ENCODE results near the gene RNF152. TPM values are rescaled to one million over a fixed set of nuclear protein-coding genes. Genes with fewer than 3 reads are reported as not detected.
A peak's percentile ranks its signal among the peaks of the same experiment; 100 is the strongest.
"Not testable (repeated sequence)": the region's sequence is repeated elsewhere in the genome, so short reads cannot be mapped to it uniquely, and the experiment has no call there.

RNF152 gene
- total and polyA plus RNA-seq, 4 donors, result 21.2 to 58.2 (median 31.3) TPM

GRCh38 chr18:61815885-61816470 lies 76.8 kb downstream of the RNF152 start:
- WGBS (ENCODE audit: insufficient coverage), result 92% methylated on average over 29 of the region's 29 CpGs
- DNase-seq (ENCODE audit: low read depth in 4 of 6, low spot score in 6 of 6), result no peak
- H3K27me3 ChIP-seq (ENCODE audit: control insufficient read depth, insufficient read depth, low read length), result no peaks in the 10 kb centered on the region

GRCh38 chr18:61808286-61808685 lies 84.5 kb downstream of the RNF152 start:
- DNase-seq (ENCODE audit: low read depth in 4 of 6, low spot score in 6 of 6), result peak in 1 of 6 donors; percentile 10
- no CpG with 5 or more reads among the region's 3 CpGs for WGBS (ENCODE audit: insufficient coverage)
- no peaks in the 10 kb centered on the region for H3K4me1 ChIP-seq (ENCODE audit: control insufficient read depth, insufficient read depth, low read length)

More at GRCh38 chr18:61815885-61816470, 76.8 kb downstream of the RNF152 start:
- Histone ChIP-seq H3K4me1 (ENCODE audit: control insufficient read depth, insufficient read depth, low read length) (no peaks in the 10 kb centered on the region), H3K4me3 (ENCODE audit: low read depth, low read length) (no peak overlapping the region), H3K36me3 (ENCODE audit: control insufficient read depth, insufficient read depth, low read length) (peaks cover 10% of the 10 kb centered on the region), H3K9me3 (ENCODE audit: control insufficient read depth, insufficient read depth, low read length) (no peaks in the 10 kb centered on the region), H3K27ac (ENCODE audit: low read depth, low read length) (no peak overlapping the region)

GRCh38 chr18:61803393-61803792 lies 89.4 kb downstream of the RNF152 start:
- DNase-seq (ENCODE audit: low read depth in 4 of 6, low spot score in 6 of 6), result no peak
- no peak overlapping the region for H3K27ac ChIP-seq (ENCODE audit: low read depth, low read length)
- no peaks in the 10 kb centered on the region for H3K27me3 ChIP-seq (ENCODE audit: control insufficient read depth, insufficient read depth, low read length)
- H3K9me3 ChIP-seq (ENCODE audit: control insufficient read depth, insufficient read depth, low read length), result no peaks in the 10 kb centered on the region
- no peaks in the 10 kb centered on the region for H3K36me3 ChIP-seq (ENCODE audit: control insufficient read depth, insufficient read depth, low read length)
- H3K4me1 ChIP-seq (ENCODE audit: control insufficient read depth, insufficient read depth, low read length), result no peaks in the 10 kb centered on the region
- no peak overlapping the region for H3K4me3 ChIP-seq (ENCODE audit: low read depth, low read length)
- WGBS (ENCODE audit: insufficient coverage), result 20% methylated on average over 1 of the region's 2 CpGs

More at GRCh38 chr18:61808286-61808685, 84.5 kb downstream of the RNF152 start:
- H3K9me3 ChIP-seq (ENCODE audit: control insufficient read depth, insufficient read depth, low read length), result no peaks in the 10 kb centered on the region
- H3K27me3 ChIP-seq (ENCODE audit: control insufficient read depth, insufficient read depth, low read length), result no peaks in the 10 kb centered on the region
- no peak overlapping the region for H3K4me3 ChIP-seq (ENCODE audit: low read depth, low read length)
- no peak overlapping the region for H3K27ac ChIP-seq (ENCODE audit: low read depth, low read length)
- no peaks in the 10 kb centered on the region for H3K36me3 ChIP-seq (ENCODE audit: control insufficient read depth, insufficient read depth, low read length)

GRCh38 chr18:61797696-61798590 lies 94.9 kb downstream of the RNF152 start:
- no peak overlapping the region for H3K27ac ChIP-seq (ENCODE audit: low read depth, low read length)

GRCh38 chr18:61791031-61791430 lies 101.8 kb downstream of the RNF152 start:
- no CpG with 5 or more reads among the region's 3 CpGs for WGBS (ENCODE audit: insufficient coverage)
- Histone ChIP-seq H3K36me3 (ENCODE audit: control insufficient read depth, insufficient read depth, low read length) (no peaks in the 10 kb centered on the region), H3K4me3 (ENCODE audit: low read depth, low read length) (no peak overlapping the region), H3K27ac (ENCODE audit: low read depth, low read length) (no peak overlapping the region), H3K27me3 (ENCODE audit: control insufficient read depth, insufficient read depth, low read length) (no peaks in the 10 kb centered on the region), H3K4me1 (ENCODE audit: control insufficient read depth, insufficient read depth, low read length) (no peaks in the 10 kb centered on the region), H3K9me3 (ENCODE audit: control insufficient read depth, insufficient read depth, low read length) (peaks cover 2% of the 10 kb centered on the region)
- DNase-seq (ENCODE audit: low read depth in 4 of 6, low spot score in 6 of 6), result peak in 5 of 6 donors; percentile 3 to 69 (median 11)

More at GRCh38 chr18:61797696-61798590, 94.9 kb downstream of the RNF152 start:
- Histone ChIP-seq H3K36me3 (ENCODE audit: control insufficient read depth, insufficient read depth, low read length) (no peaks in the 10 kb centered on the region), H3K4me3 (ENCODE audit: low read depth, low read length) (no peak overlapping the region), H3K27me3 (ENCODE audit: control insufficient read depth, insufficient read depth, low read length) (no peaks in the 10 kb centered on the region), H3K9me3 (ENCODE audit: control insufficient read depth, insufficient read depth, low read length) (no peaks in the 10 kb centered on the region), H3K4me1 (ENCODE audit: control insufficient read depth, insufficient read depth, low read length) (no peaks in the 10 kb centered on the region)
- 73% methylated on average over 5 of the region's 6 CpGs for WGBS (ENCODE audit: insufficient coverage)
- DNase-seq (ENCODE audit: low read depth in 4 of 6, low spot score in 6 of 6), result no peak

- H3K27me3 ChIP-seq (ENCODE audit: control insufficient read depth, insufficient read depth, low read length), result not testable (repeated sequence)
These were observed 105.7 kb downstream of the RNF152 start for GRCh38 chr18:61787011-61787670.

GRCh38 chr18:61785588-61785987 lies 107.2 kb downstream of the RNF152 start:
- Histone ChIP-seq H3K27ac (ENCODE audit: low read depth, low read length) (no peak overlapping the region), H3K27me3 (ENCODE audit: control insufficient read depth, insufficient read depth, low read length) (no peaks in the 10 kb centered on the region), H3K4me3 (ENCODE audit: low read depth, low read length) (no peak overlapping the region), H3K36me3 (ENCODE audit: control insufficient read depth, insufficient read depth, low read length) (no peaks in the 10 kb centered on the region), H3K9me3 (ENCODE audit: control insufficient read depth, insufficient read depth, low read length) (peaks cover 2% of the 10 kb centered on the region), H3K4me1 (ENCODE audit: control insufficient read depth, insufficient read depth, low read length) (no peaks in the 10 kb centered on the region)
- no peak for DNase-seq (ENCODE audit: low read depth in 4 of 6, low spot score in 6 of 6)
- no CpG with 5 or more reads among the region's 3 CpGs for WGBS (ENCODE audit: insufficient coverage)

More at GRCh38 chr18:61787011-61787670, 105.7 kb downstream of the RNF152 start:
- H3K9me3 ChIP-seq (ENCODE audit: control insufficient read depth, insufficient read depth, low read length); H3K4me3 ChIP-seq (ENCODE audit: low read depth, low read length); H3K36me3 ChIP-seq (ENCODE audit: control insufficient read depth, insufficient read depth, low read length); H3K27ac ChIP-seq (ENCODE audit: low read depth, low read length); DNase-seq (ENCODE audit: low read depth in 4 of 6, low spot score in 6 of 6); H3K4me1 ChIP-seq (ENCODE audit: control insufficient read depth, insufficient read depth, low read length): not testable (repeated sequence)
- no CpG with 5 or more reads among the region's 1 CpG for WGBS (ENCODE audit: insufficient coverage)

GRCh38 chr18:61784834-61785233 lies 108.0 kb downstream of the RNF152 start:
- no peaks in the 10 kb centered on the region for H3K4me1 ChIP-seq (ENCODE audit: control insufficient read depth, insufficient read depth, low read length)
- peak in 1 of 6 donors; percentile 43 for DNase-seq (ENCODE audit: low read depth in 4 of 6, low spot score in 6 of 6)
- no peaks in the 10 kb centered on the region for H3K27me3 ChIP-seq (ENCODE audit: control insufficient read depth, insufficient read depth, low read length)
- no CpG with 5 or more reads among the region's 2 CpGs for WGBS (ENCODE audit: insufficient coverage)
- no peak overlapping the region for H3K4me3 ChIP-seq (ENCODE audit: low read depth, low read length)
- H3K9me3 ChIP-seq (ENCODE audit: control insufficient read depth, insufficient read depth, low read length), result peaks cover 2% of the 10 kb centered on the region
- no peak overlapping the region for H3K27ac ChIP-seq (ENCODE audit: low read depth, low read length)
- H3K36me3 ChIP-seq (ENCODE audit: control insufficient read depth, insufficient read depth, low read length), result no peaks in the 10 kb centered on the region

GRCh38 chr18:61782545-61782944 lies 110.3 kb downstream of the RNF152 start:
- no peak overlapping the region for H3K4me3 ChIP-seq (ENCODE audit: low read depth, low read length)
- H3K27me3 ChIP-seq (ENCODE audit: control insufficient read depth, insufficient read depth, low read length), result no peaks in the 10 kb centered on the region
- H3K4me1 ChIP-seq (ENCODE audit: control insufficient read depth, insufficient read depth, low read length), result no peaks in the 10 kb centered on the region
- WGBS (ENCODE audit: insufficient coverage), result 95% methylated on average over 2 of the region's 3 CpGs
- H3K36me3 ChIP-seq (ENCODE audit: control insufficient read depth, insufficient read depth, low read length), result no peaks in the 10 kb centered on the region
- peaks cover 2% of the 10 kb centered on the region for H3K9me3 ChIP-seq (ENCODE audit: control insufficient read depth, insufficient read depth, low read length)
- no peak overlapping the region for H3K27ac ChIP-seq (ENCODE audit: low read depth, low read length)
- DNase-seq (ENCODE audit: low read depth in 4 of 6, low spot score in 6 of 6), result no peak

All from spinal cord (tissue), 10 donors.